SU-DHL-6 (cell line): Measurements from ENCODE around the gene RFC1.

Experiments used
- EZH2phosphoT487 ChIP-seq: fragments of 200-600 bp; sonication (generic), shearing (Covaris generic); conservative IDR thresholded peaks from 2 replicates; pipeline ENCODE4 v1.6.1; 2018; ENCODE audit warnings: mild to moderate bottlenecking, antibody characterized with exemption, low read length, moderate library complexity, mixed read lengths
- TF ChIP-seq, protein P1 (sequence below): fragments of 200-600 bp; sonication (generic); IDR thresholded peaks from one replicate; pipeline ENCODE4 v1.5.1; 2017; ENCODE audit warnings: antibody characterized with exemption, mild to moderate bottlenecking, low read length, moderate library complexity; ENCODE audit not compliant: insufficient read depth, poor library complexity, severe bottlenecking

DNA sequence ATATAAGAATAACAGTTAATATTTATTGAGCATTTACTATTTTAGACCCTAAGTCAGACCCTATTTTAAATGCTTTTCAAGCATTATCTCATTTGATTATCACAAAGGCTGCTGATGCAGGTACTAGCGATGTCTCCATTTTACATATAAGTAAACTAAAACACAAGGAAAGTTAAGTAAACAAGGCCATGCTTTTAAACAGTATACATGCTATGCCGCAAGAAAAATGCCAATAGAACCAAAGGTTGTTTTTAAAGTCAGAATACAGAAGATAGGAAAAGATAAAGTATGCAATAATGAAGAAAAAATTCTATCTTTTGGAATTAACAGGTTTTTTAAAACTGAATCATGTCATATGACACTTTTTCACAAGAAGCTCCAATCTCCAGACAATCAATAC lies 26.2 kb downstream of the RFC1 start:
- TF ChIP-seq, protein P1, sequence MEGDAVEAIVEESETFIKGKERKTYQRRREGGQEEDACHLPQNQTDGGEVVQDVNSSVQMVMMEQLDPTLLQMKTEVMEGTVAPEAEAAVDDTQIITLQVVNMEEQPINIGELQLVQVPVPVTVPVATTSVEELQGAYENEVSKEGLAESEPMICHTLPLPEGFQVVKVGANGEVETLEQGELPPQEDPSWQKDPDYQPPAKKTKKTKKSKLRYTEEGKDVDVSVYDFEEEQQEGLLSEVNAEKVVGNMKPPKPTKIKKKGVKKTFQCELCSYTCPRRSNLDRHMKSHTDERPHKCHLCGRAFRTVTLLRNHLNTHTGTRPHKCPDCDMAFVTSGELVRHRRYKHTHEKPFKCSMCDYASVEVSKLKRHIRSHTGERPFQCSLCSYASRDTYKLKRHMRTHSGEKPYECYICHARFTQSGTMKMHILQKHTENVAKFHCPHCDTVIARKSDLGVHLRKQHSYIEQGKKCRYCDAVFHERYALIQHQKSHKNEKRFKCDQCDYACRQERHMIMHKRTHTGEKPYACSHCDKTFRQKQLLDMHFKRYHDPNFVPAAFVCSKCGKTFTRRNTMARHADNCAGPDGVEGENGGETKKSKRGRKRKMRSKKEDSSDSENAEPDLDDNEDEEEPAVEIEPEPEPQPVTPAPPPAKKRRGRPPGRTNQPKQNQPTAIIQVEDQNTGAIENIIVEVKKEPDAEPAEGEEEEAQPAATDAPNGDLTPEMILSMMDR, result no peak
- TF ChIP-seq EZH2phosphoT487, result no peak
